Heart left ventricle (tissue), 16 donors: ENCODE measurements around the gene FOS. TPM values are rescaled to one million over a fixed set of nuclear protein-coding genes. Genes with fewer than 3 reads are reported as not detected.

Source experiments
- ATAC-seq, 4 donors: fragments of 200-7000 bp; cut with Tn5 transposase; one replicate each; pipeline ENCODE4 v1.9.1; 2020 to 2022; ENCODE audit warnings: moderate library complexity in 4 of 4, mild to moderate bottlenecking in 3 of 4, moderate number of reproducible peaks in 1 of 4
- DNase-seq, 5 donors: peaks; one replicate each; pipeline ENCODE4 v3.0.0-alpha.2; 2020
- H3K27ac ChIP-seq, 12 donors: fragments of 200-600 bp; sonication (generic) in 4 of 12; one replicate each; pipeline versions ENCODE4 v1.5.0 to v1.8.0; 2016 to 2022; ENCODE audit warnings: mild to moderate bottlenecking in 2 of 12
- H3K27me3 ChIP-seq, 9 donors: fragments of 200-600 bp; sonication (generic) in 2 of 9; one replicate each; pipeline versions ENCODE4 v1.5.1 to v1.8.0; 2016 to 2022; ENCODE audit warnings: mild to moderate bottlenecking in 3 of 9
- H3K36me3 ChIP-seq, 9 donors: fragments of 200-600 bp; sonication (generic) in 2 of 9; one replicate each; pipeline versions ENCODE4 v1.5.0 to v1.8.0; 2018 to 2022; ENCODE audit warnings: mild to moderate bottlenecking in 2 of 9
- H3K4me1 ChIP-seq, 12 donors: fragments of 200-600 bp; sonication (generic) in 4 of 12; one replicate each; pipeline versions ENCODE4 v1.5.0 to v1.8.0; 2016 to 2022; ENCODE audit warnings: mild to moderate bottlenecking in 3 of 12
- H3K4me3 ChIP-seq, 12 donors: fragments of 200-600 bp; sonication (generic) in 4 of 12; one replicate each; pipeline versions ENCODE4 v1.5.0 to v1.8.0; 2017 to 2022; ENCODE audit warnings: mild to moderate bottlenecking in 9 of 12, moderate library complexity in 4 of 12
- H3K9me3 ChIP-seq, 12 donors: fragments of 200-600 bp; sonication (generic) in 4 of 12; one replicate each; pipeline versions ENCODE4 v1.5.0 to v1.8.0; 2016 to 2022; ENCODE audit warnings: mild to moderate bottlenecking in 1 of 12
- POLR2A ChIP-seq, 2 donors: fragments of 450-650 bp; IDR thresholded peaks; one replicate each; pipeline ENCODE4 v1.6.1; 2017; ENCODE audit warnings: antibody characterized with exemption in 2 of 2, mild to moderate bottlenecking in 2 of 2, moderate library complexity in 2 of 2
- WGBS, 4 donors: extraction: QIAGEN DNeasy Blood & Tissue Kit in 2 of 4; methylation state at CpG; one replicate each; pipeline versions ENCODE4 v1.1.5 to v1.1.7; 2013 to 2018; 5-methylcytosine and 5-hydroxymethylcytosine counted together
- intact Hi-C, 10 donors: fragments of 100-400 bp; cut with DNase I; formaldehyde crosslinking; loops; one replicate each; pipeline versions ENCODE4 v1.11.1 to v1.14.2; 2022
- polyA plus RNA-seq, 2 donors: library from polyadenylated mRNA; stranded (reverse); fragments of 200-250 nt; gene quantifications; one replicate each; pipeline ENCODE4 v1.2.3, GENCODE V29; 2013
- total RNA-seq, 9 donors: library from RNA; depleted of rRNA in 2 of 9; stranded (reverse); fragments of >200 nt in 2 of 9; fragmentation: NEBNext Ultra II Directional in 3 of 9; extraction: Animal tissue kit (Norgen Biotek cat#: 25700) in 3 of 9; gene quantifications; one replicate each; pipeline versions ENCODE4 v1.1.0 to v1.2.4, GENCODE V29; 2016 to 2023
- TF ChIP-seq, protein P1 (sequence below), 12 donors: fragments of 200-600 bp; sonication (generic) in 4 of 12; IDR thresholded peaks; one replicate each; pipeline versions ENCODE4 v1.5.0 to v1.8.0; 2018 to 2022; ENCODE audit warnings: antibody characterized with exemption in 12 of 12, mild to moderate bottlenecking in 5 of 12
- donor health status: ischemic (EF 13 %, LVEDD 7.1; RV severe dilation, severe dysfunction).
- donor health status: healthy with polysubstance abuse.
- donor health status: DM: no; HTN: yes; CAD: no.
- donor health status: DM: no; HTN: no; CAD: no.
- donor health status: ischemic (EF 25% LVEDD 6.9; RV normal size, moderate dysfunction).
- donor health status: ischemic (EF 25% LVEDD 5.7; RV mildly dilated, moderate dysfunction).
- donor health status: healthy.
- donor health status: DM: yes; HTN: yes; CAD: no.
- donor health status: ischemic (EF 35%, LVEDD 5.7; RV mildly dilated, moderate dysfunction).
- donor health status: nonischemic (EF 11% LVEDD 7.7; RV severe dilation, severe dysfunction).
- donor health status: DM: yes; HTN: yes; CAD: no.
- donor health status: PGD.
- donor health status: ischemic (EF 29% LVEDD 5.4; RV normal size, mild dysfunction).
- donor health status: nonischemic (EF 23%, LVEDD 6.1; RV moderate dilation, normal function).

FOS gene
- total and polyA plus RNA-seq, 11 donors = 6.5 to 549 (median 28.6) TPM

DNA sequence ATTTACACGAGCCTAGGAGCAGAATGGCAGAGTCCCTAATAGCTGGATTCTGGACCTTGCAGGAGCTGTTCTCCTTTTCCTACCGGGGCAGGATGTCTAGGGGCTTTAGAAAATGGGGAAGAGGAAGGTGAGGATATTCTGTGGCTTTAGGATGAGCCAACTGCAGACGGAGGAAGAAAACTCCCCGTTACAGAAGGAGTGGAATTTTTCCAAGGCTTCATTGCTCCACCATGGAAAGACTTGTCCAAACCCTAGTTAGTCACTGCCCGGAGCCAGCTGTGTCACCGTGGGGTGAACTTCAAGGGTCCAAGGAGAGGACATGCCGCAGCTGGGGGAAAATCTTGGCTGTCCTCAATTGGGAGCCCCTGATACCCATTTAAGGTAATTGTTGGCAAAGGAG, 41.6 kb downstream of the FOS start:
- WGBS, 4 donors = 36 to 48% (median 42%) methylated on average over 6 to 7 of the region's 7 CpGs
- TF ChIP-seq POLR2A (IDR thresholded peaks at IDR 0.05) = no peak
- TF ChIP-seq, protein P1, sequence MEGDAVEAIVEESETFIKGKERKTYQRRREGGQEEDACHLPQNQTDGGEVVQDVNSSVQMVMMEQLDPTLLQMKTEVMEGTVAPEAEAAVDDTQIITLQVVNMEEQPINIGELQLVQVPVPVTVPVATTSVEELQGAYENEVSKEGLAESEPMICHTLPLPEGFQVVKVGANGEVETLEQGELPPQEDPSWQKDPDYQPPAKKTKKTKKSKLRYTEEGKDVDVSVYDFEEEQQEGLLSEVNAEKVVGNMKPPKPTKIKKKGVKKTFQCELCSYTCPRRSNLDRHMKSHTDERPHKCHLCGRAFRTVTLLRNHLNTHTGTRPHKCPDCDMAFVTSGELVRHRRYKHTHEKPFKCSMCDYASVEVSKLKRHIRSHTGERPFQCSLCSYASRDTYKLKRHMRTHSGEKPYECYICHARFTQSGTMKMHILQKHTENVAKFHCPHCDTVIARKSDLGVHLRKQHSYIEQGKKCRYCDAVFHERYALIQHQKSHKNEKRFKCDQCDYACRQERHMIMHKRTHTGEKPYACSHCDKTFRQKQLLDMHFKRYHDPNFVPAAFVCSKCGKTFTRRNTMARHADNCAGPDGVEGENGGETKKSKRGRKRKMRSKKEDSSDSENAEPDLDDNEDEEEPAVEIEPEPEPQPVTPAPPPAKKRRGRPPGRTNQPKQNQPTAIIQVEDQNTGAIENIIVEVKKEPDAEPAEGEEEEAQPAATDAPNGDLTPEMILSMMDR (IDR thresholded peaks at IDR 0.05) = no peak

DNA sequence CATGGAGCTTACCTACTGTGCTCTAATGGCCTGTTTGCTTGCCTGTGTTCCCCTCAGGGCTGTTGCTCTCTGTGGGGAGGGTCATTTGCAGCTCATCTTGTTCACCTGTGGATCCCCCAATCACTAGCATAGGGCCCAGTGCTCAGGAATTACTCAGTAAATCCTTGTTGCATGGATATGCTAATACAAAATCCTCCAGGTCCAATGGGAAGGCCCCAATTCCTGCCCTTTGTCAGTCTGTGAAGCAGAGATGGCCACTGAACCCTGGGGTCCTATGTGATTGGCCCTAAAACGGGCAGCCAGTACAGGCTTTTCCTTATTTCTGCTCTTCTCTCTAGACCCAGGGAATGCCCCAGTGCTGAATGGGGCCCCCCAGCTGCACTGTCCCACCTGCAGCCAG, 44.1 kb downstream of the FOS start:
- no peaks in the 10 kb centered on the region for H3K9me3 ChIP-seq
- TF ChIP-seq POLR2A (IDR thresholded peaks at IDR 0.05) = no peak
- TF ChIP-seq, protein P1 (IDR thresholded peaks at IDR 0.05) = no peak

More for the DNA sequence above, 41.6 kb downstream of the FOS start:
- no peak for ATAC-seq
- no peaks in the 10 kb centered on the region for H3K9me3 ChIP-seq
- H3K36me3 ChIP-seq = no peaks in the 10 kb centered on the region
- no peaks in the 10 kb centered on the region for H3K27me3 ChIP-seq
- H3K4me3 ChIP-seq = no peak overlapping the region
- peaks cover 0 to 7% (median 2%) of the 10 kb centered on the region in 12 donors for H3K4me1 ChIP-seq
- no peak for DNase-seq
- intact Hi-C loops = no loop called here
- H3K27ac ChIP-seq = no peak overlapping the region

DNA sequence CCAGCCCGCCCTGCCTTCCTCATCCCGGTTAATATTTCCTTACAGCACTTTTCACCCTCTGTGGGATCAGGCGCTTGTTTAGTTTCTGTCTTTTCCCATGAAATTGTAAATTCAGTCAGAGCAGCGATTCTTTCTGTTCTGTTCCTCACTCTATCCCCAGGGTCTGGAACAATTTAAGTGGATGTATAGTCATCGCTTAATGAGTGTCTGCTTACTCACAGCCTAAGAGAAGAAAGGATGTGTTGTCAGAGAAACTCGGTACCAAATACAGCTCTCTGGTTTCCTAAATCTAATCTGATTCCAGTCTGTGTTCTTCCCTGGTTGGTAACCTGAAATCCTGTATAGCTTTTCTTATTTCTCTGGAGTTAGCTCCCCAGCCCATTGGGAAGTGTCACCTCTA, 44.9 kb downstream of the FOS start:
- no peak for TF ChIP-seq POLR2A (IDR thresholded peaks at IDR 0.05)
- TF ChIP-seq, protein P1 (IDR thresholded peaks at IDR 0.05) = no peak
- no peak for ATAC-seq
- H3K4me1 ChIP-seq = no peaks in the 10 kb centered on the region
- no peak overlapping the region for H3K4me3 ChIP-seq
- no peaks in the 10 kb centered on the region for H3K9me3 ChIP-seq
- WGBS, 4 donors = 64 to 79% (median 69%) methylated on average over 6 of the region's 6 CpGs
- H3K27me3 ChIP-seq = no peaks in the 10 kb centered on the region
- H3K36me3 ChIP-seq = no peaks in the 10 kb centered on the region
- H3K27ac ChIP-seq = no peak overlapping the region
- intact Hi-C loops = no loop called here
- DNase-seq = no peak

More for the DNA sequence above, 44.1 kb downstream of the FOS start:
- H3K4me1 ChIP-seq = no peaks in the 10 kb centered on the region
- H3K36me3 ChIP-seq = no peaks in the 10 kb centered on the region
- no peak overlapping the region for H3K4me3 ChIP-seq
- 91 to 100% (median 100%) methylated on average over 1 of the region's 1 CpG for WGBS, 4 donors
- DNase-seq = no peak
- no peak overlapping the region for H3K27ac ChIP-seq
- intact Hi-C loops = no loop called here
- H3K27me3 ChIP-seq = no peaks in the 10 kb centered on the region
- ATAC-seq = no peak

DNA sequence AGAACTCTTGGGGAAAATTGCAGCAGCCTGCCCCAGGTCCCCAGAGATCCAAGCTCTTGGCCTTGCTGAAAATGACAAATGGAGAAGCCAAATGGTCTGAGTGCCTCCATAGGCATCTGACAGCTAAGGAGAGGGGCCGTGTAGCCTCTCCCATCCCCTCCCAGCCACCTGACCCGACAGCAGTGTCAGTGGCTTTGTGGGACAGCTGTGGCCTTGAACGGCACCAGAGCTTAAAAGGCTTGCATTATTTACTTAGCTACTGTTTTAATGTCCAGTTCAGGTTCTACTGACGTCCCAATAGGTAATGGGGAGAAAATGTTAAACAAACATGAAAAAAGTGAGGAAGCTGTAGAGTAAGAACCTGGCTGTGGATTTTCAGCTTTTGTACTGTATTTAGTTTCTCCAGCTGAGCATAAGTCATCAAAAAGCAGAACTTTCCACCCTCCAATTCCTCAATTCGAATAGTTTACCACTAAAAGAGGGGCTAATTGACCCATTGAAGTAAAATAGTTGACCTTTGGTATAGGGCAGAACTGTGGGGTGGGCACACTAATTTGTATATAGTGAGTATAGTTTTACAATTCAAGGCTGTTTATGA, 50.0 kb downstream of the FOS start:
- Histone ChIP-seq H3K4me3 (no peak overlapping the region), H3K27me3 (no peaks in the 10 kb centered on the region), H3K27ac (no peak overlapping the region), H3K9me3 (no peaks in the 10 kb centered on the region), H3K36me3 (no peaks in the 10 kb centered on the region), H3K4me1 (peaks cover 0 to 6% (median 0%) of the 10 kb centered on the region in 12 donors)
- no peak for TF ChIP-seq POLR2A (IDR thresholded peaks at IDR 0.05)
- TF ChIP-seq, protein P1 (IDR thresholded peaks at IDR 0.05) = no peak
- WGBS, 4 donors = 63 to 76% (median 71%) methylated on average over 5 of the region's 5 CpGs
- DNase-seq (no peak), ATAC-seq (no peak)
- intact Hi-C loops = no loop called here
